A673 (cell line): ENCODE results near the gene TBCD. TPM values are rescaled to one million over a fixed set of nuclear protein-coding genes. Genes with fewer than 3 reads are reported as not detected.

Experiments
- BruUV-seq: library from RNA; stranded (reverse); fragments of 400-500 nt; replicated peaks from 2 replicates; lab custom pipeline; 2021; lab: Mats Ljungman, UMichigan
- CTCF ChIA-PET: fragments of 300-600 bp; sonication (Branson Sonifier 250); formaldehyde crosslinking; loops from one replicate; lab custom pipeline; 2022; ENCODE audit warnings: antibody characterized with exemption; lab: Charles Lee
- POLR2A ChIA-PET: fragments of 300-600 bp; sonication (Branson Sonifier 250); formaldehyde crosslinking; loops from one replicate; lab custom pipeline; 2022; ENCODE audit warnings: antibody characterized with exemption; ENCODE audit not compliant: low non-redundant PET; lab: Charles Lee
- DNase-seq: peaks from one replicate; pipeline ENCODE4 v3.0.0-alpha.2; 2015; ENCODE audit warnings: low spot score
- H3K27ac ChIP-seq: fragments of 200-600 bp; sonication (generic); 2 replicates; pipeline ENCODE4 v1.5.1; 2016; ENCODE audit warnings: mixed run types, low read depth, mild to moderate bottlenecking, mixed read lengths, antibody characterized with exemption, low read length; ENCODE audit not compliant: poor library complexity, severe bottlenecking
- H3K27me3 ChIP-seq: fragments of 200-600 bp; sonication (generic); replicated peaks from 2 replicates; pipeline ENCODE4 v1.6.1; 2017; ENCODE audit warnings: mixed run types, low read depth, mild to moderate bottlenecking, mixed read lengths, antibody characterized with exemption, low read length; ENCODE audit not compliant: insufficient read depth, poor library complexity
- H3K36me3 ChIP-seq: fragments of 200-600 bp; sonication (generic); 2 replicates; pipeline ENCODE4 v1.6.1; 2016; ENCODE audit warnings: mixed run types, mild to moderate bottlenecking, mixed read lengths, antibody characterized with exemption, low read length; ENCODE audit not compliant: insufficient read depth, poor library complexity, severe bottlenecking
- H3K4me1 ChIP-seq: fragments of 200-600 bp; sonication (generic); 2 replicates; pipeline ENCODE4 v1.6.1; 2017; ENCODE audit warnings: mixed run types, mild to moderate bottlenecking, mixed read lengths, antibody characterized with exemption, low read length; ENCODE audit not compliant: insufficient read depth, poor library complexity, severe bottlenecking
- H3K4me3 ChIP-seq: fragments of 200-600 bp; sonication (generic); 2 replicates; pipeline ENCODE4 v1.5.1; 2016; ENCODE audit warnings: low read depth, mixed run types, mild to moderate bottlenecking, mixed read lengths, low read length; ENCODE audit not compliant: poor library complexity, severe bottlenecking
- H3K9me3 ChIP-seq: fragments of 200-600 bp; sonication (generic); 2 replicates; pipeline ENCODE4 v1.6.1; 2016; ENCODE audit warnings: mixed run types, low read depth, mild to moderate bottlenecking, mixed read lengths, antibody characterized with exemption, low read length; ENCODE audit not compliant: poor library complexity, severe bottlenecking
- EZH2 ChIP-seq: fragments of 200-600 bp; sonication (generic); IDR thresholded peaks from 2 replicates; pipeline ENCODE4 v1.6.1; 2017; ENCODE audit warnings: borderline replicate concordance, low read depth, mild to moderate bottlenecking, mixed read lengths, antibody characterized with exemption, low read length; ENCODE audit not compliant: poor library complexity, severe bottlenecking
- intact Hi-C: fragments of 100-400 bp; cut with micrococcal nuclease; formaldehyde crosslinking; loops from one replicate; pipeline ENCODE4 v1.10.0; 2022; ENCODE audit not compliant: unreplicated experiment
- total RNA-seq: library from RNA; stranded (reverse); gene quantifications from 2 replicates; pipeline ENCODE4 v1.2.3, GENCODE V29; 2021
- TF ChIP-seq, protein P1 (sequence below): fragments of 300-800, 200-600 bp; sonication (generic); conservative IDR thresholded peaks from 2 replicates; pipeline ENCODE4 v1.5.1; 2017; ENCODE audit warnings: low read depth, mild to moderate bottlenecking, antibody characterized with exemption, low read length, moderate library complexity, mixed read lengths

TBCD gene
- total RNA-seq, 1 experiment from 2014 or later, result 113 TPM

DNA sequence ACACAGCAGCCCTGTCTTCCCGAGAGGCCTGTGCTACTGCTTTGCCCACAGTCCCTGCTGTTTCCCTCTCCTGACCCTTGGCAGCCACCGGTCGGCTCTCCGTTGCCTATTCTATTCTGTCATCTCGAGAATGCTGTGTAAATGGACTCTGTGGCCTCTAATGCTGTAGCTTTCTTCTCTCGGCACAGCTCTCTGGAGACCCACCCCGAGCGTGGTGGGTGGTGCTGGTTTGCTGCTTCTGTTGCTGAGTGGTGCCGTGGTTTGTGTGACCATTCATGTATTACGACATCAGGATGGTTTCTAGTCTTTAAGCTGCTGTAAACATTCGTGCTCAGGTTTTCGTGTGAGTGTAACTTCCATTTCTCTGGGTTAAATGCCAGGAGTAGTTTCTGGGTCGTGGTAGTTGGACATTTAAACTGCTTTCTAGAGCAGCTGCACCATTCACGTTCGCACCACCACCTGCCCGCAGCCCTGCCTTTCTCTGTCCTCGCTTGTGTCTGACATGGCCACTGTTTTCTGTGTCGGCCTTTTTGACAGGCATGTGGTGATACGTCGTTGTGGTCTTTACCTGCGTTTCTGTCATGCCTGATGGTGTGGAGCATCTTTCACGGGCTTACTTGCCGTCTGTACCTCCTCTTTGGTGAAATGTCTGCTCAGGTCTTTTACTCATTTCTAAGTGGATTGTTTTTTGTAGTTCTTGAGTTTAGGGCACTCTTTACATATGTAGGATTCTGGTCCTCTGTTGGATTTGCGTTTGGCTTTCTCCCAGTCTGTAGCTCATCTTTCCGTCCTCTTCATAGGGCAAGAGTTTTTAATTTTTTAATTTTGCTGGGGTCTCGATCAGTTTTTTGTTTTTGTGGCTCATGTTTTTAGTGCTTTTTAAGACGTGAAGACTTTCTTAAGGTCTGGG, 135.6 kb downstream of the TBCD start:
- no peak for DNase-seq
- H3K9me3 ChIP-seq, result no peaks in the 10 kb centered on the region
- H3K4me1 ChIP-seq, result peaks cover 7% of the 10 kb centered on the region
- H3K36me3 ChIP-seq, result no peaks in the 10 kb centered on the region
- intact Hi-C loops, result no loop called here
- TF ChIP-seq, protein P1, sequence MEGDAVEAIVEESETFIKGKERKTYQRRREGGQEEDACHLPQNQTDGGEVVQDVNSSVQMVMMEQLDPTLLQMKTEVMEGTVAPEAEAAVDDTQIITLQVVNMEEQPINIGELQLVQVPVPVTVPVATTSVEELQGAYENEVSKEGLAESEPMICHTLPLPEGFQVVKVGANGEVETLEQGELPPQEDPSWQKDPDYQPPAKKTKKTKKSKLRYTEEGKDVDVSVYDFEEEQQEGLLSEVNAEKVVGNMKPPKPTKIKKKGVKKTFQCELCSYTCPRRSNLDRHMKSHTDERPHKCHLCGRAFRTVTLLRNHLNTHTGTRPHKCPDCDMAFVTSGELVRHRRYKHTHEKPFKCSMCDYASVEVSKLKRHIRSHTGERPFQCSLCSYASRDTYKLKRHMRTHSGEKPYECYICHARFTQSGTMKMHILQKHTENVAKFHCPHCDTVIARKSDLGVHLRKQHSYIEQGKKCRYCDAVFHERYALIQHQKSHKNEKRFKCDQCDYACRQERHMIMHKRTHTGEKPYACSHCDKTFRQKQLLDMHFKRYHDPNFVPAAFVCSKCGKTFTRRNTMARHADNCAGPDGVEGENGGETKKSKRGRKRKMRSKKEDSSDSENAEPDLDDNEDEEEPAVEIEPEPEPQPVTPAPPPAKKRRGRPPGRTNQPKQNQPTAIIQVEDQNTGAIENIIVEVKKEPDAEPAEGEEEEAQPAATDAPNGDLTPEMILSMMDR, result no peak
- no peak for TF ChIP-seq EZH2
- H3K27ac ChIP-seq, result no peak overlapping the region
- H3K27me3 ChIP-seq, result no peaks in the 10 kb centered on the region
- ChIA-PET POLR2A (no interaction called here), CTCF (no interaction called here)
- BruUV-seq, result no TSS peak
- H3K4me3 ChIP-seq, result no peak overlapping the region

DNA sequence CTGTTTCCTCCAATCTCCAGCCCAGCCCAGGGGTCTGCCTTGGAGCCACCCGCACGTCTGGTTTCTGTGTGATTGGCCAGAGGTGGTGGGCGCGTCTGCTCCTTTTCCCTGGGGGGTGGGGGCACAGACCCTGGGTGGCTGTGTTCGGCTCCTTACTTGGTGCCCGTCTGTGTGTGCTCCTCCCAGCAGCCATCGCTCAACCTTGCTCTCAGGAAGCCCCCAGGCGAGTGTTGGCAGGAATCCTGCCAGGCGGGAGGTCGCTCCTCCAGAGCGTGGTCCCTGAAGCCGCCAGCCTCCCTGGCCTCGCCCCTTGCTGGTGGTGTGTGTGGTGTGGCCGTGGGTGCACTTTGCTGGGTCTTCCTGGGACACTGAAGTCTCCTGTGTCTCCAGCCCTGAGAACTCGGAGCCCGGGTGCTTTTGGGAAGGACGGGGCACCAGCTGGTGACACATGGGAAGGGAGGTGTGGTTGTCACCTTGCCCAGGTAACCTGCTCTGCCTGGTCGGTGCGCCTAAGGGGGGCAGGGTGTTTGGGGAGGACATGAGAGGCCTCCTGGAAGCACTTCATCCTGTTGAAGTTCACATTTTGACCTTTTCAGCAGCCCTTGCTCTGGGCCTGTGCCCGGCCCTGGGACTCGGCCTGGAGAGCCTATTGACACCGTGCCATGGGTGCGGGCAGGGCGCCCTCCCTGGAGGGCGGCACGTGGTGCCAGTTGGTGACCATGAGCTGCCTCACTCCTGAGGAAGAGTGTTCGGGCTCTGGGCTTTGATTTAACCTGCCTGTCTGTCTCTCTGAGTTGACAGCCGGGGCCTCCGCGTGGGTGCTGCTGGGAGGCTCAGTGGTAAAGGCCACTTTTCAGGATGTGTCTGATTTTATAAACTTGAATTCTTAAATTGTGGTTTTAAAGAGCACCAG, 137.0 kb downstream of the TBCD start:
- no peak for DNase-seq
- TF ChIP-seq, protein P1, result no peak
- TF ChIP-seq EZH2, result no peak
- ChIA-PET POLR2A (no interaction called here), CTCF (no interaction called here)
- intact Hi-C loops, result no loop called here
- H3K27me3 ChIP-seq, result no peaks in the 10 kb centered on the region
- H3K4me3 ChIP-seq, result no peak overlapping the region
- peaks cover 11% of the 10 kb centered on the region for H3K4me1 ChIP-seq
- BruUV-seq, result no TSS peak
- no peaks in the 10 kb centered on the region for H3K9me3 ChIP-seq
- H3K36me3 ChIP-seq, result no peaks in the 10 kb centered on the region
- no peak overlapping the region for H3K27ac ChIP-seq

DNA sequence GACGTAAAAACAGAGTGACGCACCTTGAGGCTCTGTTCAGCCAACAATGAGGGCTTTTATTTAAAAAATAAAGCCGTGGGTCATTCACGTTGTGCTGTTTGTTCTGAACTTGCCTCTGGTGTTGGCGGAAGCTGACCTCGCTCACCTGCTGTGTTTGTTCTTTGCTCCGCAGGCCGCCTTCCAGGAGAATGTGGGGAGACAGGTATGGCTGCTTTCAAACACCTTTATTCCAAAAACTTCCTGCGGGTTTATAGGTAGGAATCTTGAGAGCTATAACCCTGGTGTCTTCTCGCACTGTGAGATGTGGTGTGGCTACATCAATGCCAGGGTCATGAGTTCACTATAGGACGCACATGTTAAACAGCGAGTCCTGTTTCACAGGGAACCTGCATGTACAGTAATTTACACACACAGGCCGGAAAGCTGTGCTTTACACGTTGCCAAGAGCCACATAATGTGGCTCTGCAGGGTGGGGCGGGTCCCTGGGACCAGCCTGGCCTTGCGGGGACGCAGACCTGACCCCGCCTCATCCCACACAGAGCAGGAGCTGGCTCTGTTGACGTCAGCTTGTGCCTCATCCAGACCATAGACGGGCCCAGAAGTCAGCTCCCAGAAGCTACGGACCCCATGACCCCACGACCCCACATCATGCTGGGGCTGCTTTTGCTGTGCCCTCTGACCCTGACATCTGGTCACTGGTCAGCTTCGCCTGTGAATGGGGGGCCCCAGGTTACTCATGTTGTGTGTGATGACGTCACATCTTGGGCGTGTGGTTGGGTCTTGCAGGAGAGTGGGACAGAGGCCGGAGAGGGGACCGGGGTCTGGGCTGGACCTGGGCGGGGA, 137.9 kb downstream of the TBCD start:
- no peak for TF ChIP-seq EZH2
- TF ChIP-seq, protein P1, result no peak
- no TSS peak for BruUV-seq
- intact Hi-C loops, result no loop called here
- peaks cover 17% of the 10 kb centered on the region for H3K4me1 ChIP-seq
- no peak for DNase-seq
- no peaks in the 10 kb centered on the region for H3K27me3 ChIP-seq
- CTCF ChIA-PET, result no interaction called here
- H3K36me3 ChIP-seq, result no peaks in the 10 kb centered on the region
- no peak overlapping the region for H3K27ac ChIP-seq
- no peaks in the 10 kb centered on the region for H3K9me3 ChIP-seq
- no peak overlapping the region for H3K4me3 ChIP-seq
- POLR2A ChIA-PET, result no interaction called here
